Measurements from ENCODE around the gene TBXAS1. TPM values are rescaled to one million over a fixed set of nuclear protein-coding genes. Genes with fewer than 3 reads are reported as not detected.
A peak's percentile ranks its signal among the peaks of the same experiment; 100 is the strongest.

Gene TBXAS1
- total RNA-seq, 1 donor from 2014 or later, result 3.8 TPM

- Histone ChIP-seq H3K9me3 (no peaks in the 10 kb centered on the region), H3K4me3 (no peak overlapping the region), H3K36me3 (no peaks in the 10 kb centered on the region), H3K4me1 (peaks cover 3 to 4% of the 10 kb centered on the region in 2 donors), H3K27me3 (no peaks in the 10 kb centered on the region), H3K27ac (no peak overlapping the region)
- intact Hi-C loops (cut with DNase I), result no loop called here
- DNase-seq (ENCODE audit: low spot score in 2 of 2), result no peak
- no peak for TF ChIP-seq CTCF (IDR thresholded peaks at IDR 0.05)
Observed at GRCh38 chr7:140018125-140019043, 189.3 kb downstream of the TBXAS1 start.

GRCh38 chr7:140019172-140019571, 190.1 kb downstream of the TBXAS1 start:
- Histone ChIP-seq H3K27ac (no peak overlapping the region), H3K27me3 (no peaks in the 10 kb centered on the region), H3K36me3 (peaks cover 5 to 7% of the 10 kb centered on the region in 2 donors), H3K9me3 (no peaks in the 10 kb centered on the region), H3K4me3 (no peak overlapping the region), H3K4me1 (peaks cover 3 to 4% of the 10 kb centered on the region in 2 donors)
- no peak for TF ChIP-seq CTCF (IDR thresholded peaks at IDR 0.05)
- peak in 1 of 2 donors; percentile 40 for DNase-seq (ENCODE audit: low spot score in 2 of 2)
- intact Hi-C loops (cut with DNase I), result no loop called here

GRCh38 chr7:140019606-140020005, 190.5 kb downstream of the TBXAS1 start:
- no peaks in the 10 kb centered on the region for H3K27me3 ChIP-seq
- peaks cover 3 to 4% of the 10 kb centered on the region in 2 donors for H3K4me1 ChIP-seq
- no peak overlapping the region for H3K4me3 ChIP-seq
- H3K9me3 ChIP-seq, result no peaks in the 10 kb centered on the region
- peak in 1 of 2 donors; percentile 18 for DNase-seq (ENCODE audit: low spot score in 2 of 2)
- intact Hi-C loops (cut with DNase I), result no loop called here
- peaks cover 6 to 12% of the 10 kb centered on the region in 2 donors for H3K36me3 ChIP-seq
- TF ChIP-seq CTCF (IDR thresholded peaks at IDR 0.05), result no peak
- H3K27ac ChIP-seq, result no peak overlapping the region

GRCh38 chr7:140021603-140022002, 192.5 kb downstream of the TBXAS1 start:
- TF ChIP-seq CTCF (IDR thresholded peaks at IDR 0.05), result no peak
- no peak overlapping the region for H3K4me3 ChIP-seq
- H3K27ac ChIP-seq, result no peak overlapping the region
- peaks cover 3 to 4% of the 10 kb centered on the region in 2 donors for H3K4me1 ChIP-seq
- H3K36me3 ChIP-seq, result peaks cover 13 to 25% of the 10 kb centered on the region in 2 donors
- intact Hi-C loops (cut with DNase I), result no loop called here
- H3K9me3 ChIP-seq, result no peaks in the 10 kb centered on the region
- H3K27me3 ChIP-seq, result no peaks in the 10 kb centered on the region
- no peak for DNase-seq (ENCODE audit: low spot score in 2 of 2)

- no peak overlapping the region for H3K4me3 ChIP-seq
- peaks cover 3 to 4% of the 10 kb centered on the region in 2 donors for H3K4me1 ChIP-seq
- no peak for TF ChIP-seq CTCF (IDR thresholded peaks at IDR 0.05)
- no peaks in the 10 kb centered on the region for H3K9me3 ChIP-seq
- intact Hi-C loops (cut with DNase I), result no loop called here
- DNase-seq (ENCODE audit: low spot score in 2 of 2), result no peak
- no peaks in the 10 kb centered on the region for H3K27me3 ChIP-seq
- H3K27ac ChIP-seq, result peak overlapping the region; percentile 31 to 39
- H3K36me3 ChIP-seq, result peaks cover 19 to 36% of the 10 kb centered on the region in 2 donors
Observed at GRCh38 chr7:140022582-140023211, 193.6 kb downstream of the TBXAS1 start.
